ENCODE data around the gene RMI1.

DNA sequence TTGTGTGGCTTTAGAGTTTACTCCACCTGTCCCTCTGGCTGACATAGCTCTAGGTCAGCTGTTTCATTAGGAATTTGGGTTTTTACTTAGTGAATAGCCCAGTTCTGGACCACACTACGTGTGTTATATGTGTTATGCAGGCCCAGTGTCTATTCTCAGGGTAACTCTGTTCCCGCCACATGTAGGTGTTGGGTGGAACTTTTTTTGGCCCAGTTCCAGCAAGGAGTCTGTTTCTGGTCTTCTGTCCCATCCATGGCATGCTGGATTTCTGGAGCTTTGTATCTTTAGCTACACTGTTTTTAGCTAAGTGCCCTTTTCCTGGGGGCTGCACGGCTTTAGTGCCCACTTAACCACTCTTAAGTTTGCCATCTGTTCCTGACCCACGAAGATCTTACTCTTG, 15.5 kb downstream of the RMI1 start:
- TF ChIP-seq, protein P1, sequence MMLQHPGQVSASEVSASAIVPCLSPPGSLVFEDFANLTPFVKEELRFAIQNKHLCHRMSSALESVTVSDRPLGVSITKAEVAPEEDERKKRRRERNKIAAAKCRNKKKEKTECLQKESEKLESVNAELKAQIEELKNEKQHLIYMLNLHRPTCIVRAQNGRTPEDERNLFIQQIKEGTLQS (IDR thresholded peaks at IDR 0.05; ENCODE audit: insufficient read depth, low read depth, low read length): no peak
- no peak for TF ChIP-seq CTCF (IDR thresholded peaks at IDR 0.05; ENCODE audit: control extremely low read depth in 1 of 3, insufficient read depth in 1 of 3, low read depth in 1 of 3, low read length in 3 of 3)
- no peak for TF ChIP-seq POLR2A (IDR thresholded peaks at IDR 0.05; ENCODE audit: control extremely low read depth in 1 of 2, low read depth in 2 of 2, low read length in 2 of 2)
- TF ChIP-seq RXRA (IDR thresholded peaks at IDR 0.05; ENCODE audit: insufficient read depth, low read depth, low read length): no peak
- TF ChIP-seq TEAD4 (IDR thresholded peaks at IDR 0.05; ENCODE audit: low read depth, low read length): no peak
- no peak for TF ChIP-seq POLR2AphosphoS5 (IDR thresholded peaks at IDR 0.05; ENCODE audit: low read depth, low read length)
- no peak for TF ChIP-seq EP300 (IDR thresholded peaks at IDR 0.05; ENCODE audit: borderline replicate concordance in 1 of 2, low read depth in 2 of 2, low read length in 2 of 2)
- no peak for TF ChIP-seq EZH2 (IDR thresholded peaks at IDR 0.05; ENCODE audit: low read depth, low read length, severe bottlenecking)
- TF ChIP-seq SP4 (IDR thresholded peaks at IDR 0.05; ENCODE audit: low read length): no peak
- no peak for TF ChIP-seq YY1 (IDR thresholded peaks at IDR 0.05; ENCODE audit: low read depth, low read length)
- TF ChIP-seq GABPA (IDR thresholded peaks at IDR 0.05; ENCODE audit: borderline replicate concordance, insufficient read depth, low read length): no peak
- no peak for TF ChIP-seq SP2 (IDR thresholded peaks at IDR 0.05; ENCODE audit: low read length)
